GM21423 (cell line): ENCODE measurements around the gene P2RX1.
A peak's percentile ranks its signal among the peaks of the same experiment; 100 is the strongest.

ENCODE experiments used
- ATAC-seq: cut with Tn5 transposase; IDR thresholded peaks from one replicate; pipeline ENCODE4 v1.9.1; 2021; ENCODE audit warnings: mild to moderate bottlenecking, moderate library complexity; ENCODE audit not compliant: unreplicated experiment

The P2RX1 gene

DNA sequence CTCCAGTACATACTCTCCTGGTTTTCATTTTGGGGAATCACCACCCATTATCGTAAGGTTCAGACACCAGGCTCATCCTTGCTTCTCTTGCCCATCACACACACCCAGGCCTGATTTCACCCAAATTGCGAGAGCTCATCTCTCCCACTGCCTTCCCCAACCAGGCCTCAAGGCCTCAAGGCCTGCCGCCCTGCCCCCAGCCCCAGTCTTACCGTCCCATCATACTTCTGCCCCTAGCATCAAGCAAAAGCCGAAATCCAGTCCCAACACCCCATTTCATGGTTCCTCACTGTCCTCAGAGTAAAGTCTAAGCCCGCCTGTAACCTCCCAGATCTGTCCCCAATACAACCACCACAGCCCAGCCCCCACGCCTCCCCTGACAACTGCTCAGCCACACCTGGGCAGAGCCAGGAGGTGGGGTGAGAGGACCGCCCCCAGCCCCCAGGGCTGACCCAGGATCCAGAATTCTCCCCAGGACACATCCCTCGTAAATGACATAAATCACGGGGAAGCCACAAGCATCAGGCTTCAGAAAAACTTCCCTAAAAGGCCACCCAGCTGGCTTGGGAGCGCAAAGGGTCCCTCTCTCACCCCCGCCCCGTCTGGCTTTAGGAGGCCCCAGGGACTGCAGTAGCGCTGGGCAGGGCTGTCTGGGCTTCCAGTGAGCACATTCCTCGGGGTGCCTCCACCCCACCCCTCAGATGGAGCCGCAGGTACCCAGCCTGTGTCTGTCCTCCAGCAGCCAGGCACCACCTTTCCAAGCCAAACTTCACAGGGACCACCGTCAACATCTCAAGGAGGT, 9.6 kb upstream of the P2RX1 start:
- no peak for ATAC-seq

DNA sequence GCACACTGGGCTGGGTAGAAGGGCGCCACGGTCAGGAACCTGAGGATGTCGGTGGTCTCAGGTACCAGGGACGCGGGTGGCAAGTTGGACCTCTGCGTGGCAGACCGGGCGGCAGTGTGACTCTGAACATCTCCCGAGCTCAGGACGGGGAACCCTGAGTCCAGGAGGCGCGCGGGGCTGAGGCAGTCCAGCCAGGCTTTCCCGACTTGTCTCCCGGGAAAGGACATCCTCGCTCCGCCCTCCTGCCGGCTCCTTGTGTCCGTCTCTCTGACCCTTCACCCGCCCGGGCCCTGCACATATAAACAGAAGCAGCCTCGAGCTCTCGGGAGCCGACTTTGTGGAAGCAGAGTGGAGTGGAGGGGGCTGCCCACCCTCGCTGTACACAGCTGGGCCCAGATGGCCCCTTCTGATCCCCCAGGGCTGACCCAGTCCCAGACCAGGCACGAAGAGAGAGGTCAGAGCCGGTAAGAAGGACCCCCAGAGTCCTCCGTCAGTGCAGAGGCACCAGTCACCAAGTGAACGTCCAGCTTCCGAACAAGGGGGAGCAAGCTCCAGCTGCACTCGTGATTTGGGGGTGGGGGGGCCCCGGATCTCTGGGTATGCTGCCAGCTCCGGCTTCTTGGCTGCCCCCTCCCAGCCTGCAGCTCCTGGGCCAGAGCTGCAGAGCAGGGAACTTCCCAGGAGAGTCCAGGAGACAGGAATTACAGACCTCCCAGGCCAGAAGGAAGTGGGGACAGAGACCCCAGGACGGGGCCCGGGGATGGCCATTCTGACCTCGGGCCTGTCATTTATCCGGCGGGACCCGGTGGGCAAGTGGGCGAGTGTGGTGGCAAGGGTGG, 8.5 kb upstream of the P2RX1 start:
- ATAC-seq = no peak

DNA sequence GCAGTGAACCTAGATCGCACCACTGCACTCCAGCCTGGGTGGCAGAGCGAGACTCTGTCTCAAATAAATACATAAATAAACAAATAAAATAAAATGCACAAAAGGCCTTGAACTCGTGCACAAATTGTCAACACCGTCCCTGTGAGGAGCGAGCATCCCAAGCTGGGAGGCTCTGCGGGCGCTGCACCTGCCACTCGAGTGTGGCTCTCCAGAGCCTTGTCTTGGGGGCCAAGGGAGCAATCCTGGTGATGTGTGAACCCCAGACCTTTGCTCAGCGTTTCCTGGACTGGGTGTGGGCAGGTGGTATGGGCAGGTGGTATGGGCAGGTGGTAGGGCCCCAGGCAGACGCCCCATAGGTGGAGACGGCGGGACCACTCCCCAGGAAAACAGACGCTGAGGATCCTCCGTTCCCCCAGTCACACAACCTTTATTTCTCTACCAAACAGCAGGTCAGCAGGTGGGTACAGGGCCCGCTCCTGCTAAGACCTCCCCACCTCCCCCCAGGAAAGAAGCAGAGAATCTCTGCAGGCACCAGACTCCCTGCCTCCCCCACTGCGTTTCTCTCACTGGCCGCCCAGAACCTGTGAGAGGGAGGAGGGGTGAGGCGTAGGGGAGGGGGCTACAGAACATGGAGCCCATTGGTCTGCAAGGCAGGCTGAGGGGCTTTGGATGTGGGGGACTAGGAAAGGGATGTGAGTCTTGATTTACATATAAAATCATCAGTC, 7.4 kb upstream of the P2RX1 start:
- no peak for ATAC-seq

DNA sequence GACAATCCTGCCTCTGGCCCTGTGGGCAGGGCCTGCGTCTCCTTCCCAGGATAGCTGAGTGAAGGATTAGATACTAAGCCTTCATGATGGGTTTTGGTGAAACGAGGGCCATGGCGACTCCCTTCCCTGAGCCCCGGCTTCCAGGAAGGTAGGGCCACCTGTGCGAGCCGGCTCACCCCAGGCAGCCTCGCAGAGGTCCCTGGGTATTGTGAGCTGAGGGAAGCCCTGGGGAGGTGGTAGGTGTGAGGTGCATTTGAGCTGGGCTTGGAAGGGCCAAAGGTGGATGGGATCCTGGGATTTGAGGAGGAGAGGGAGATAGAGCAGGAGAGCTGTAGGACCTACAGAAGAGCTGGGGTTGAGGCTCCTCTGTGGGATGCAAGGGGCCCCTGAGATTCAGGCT, 6.5 kb upstream of the P2RX1 start:
- ATAC-seq = no peak

DNA sequence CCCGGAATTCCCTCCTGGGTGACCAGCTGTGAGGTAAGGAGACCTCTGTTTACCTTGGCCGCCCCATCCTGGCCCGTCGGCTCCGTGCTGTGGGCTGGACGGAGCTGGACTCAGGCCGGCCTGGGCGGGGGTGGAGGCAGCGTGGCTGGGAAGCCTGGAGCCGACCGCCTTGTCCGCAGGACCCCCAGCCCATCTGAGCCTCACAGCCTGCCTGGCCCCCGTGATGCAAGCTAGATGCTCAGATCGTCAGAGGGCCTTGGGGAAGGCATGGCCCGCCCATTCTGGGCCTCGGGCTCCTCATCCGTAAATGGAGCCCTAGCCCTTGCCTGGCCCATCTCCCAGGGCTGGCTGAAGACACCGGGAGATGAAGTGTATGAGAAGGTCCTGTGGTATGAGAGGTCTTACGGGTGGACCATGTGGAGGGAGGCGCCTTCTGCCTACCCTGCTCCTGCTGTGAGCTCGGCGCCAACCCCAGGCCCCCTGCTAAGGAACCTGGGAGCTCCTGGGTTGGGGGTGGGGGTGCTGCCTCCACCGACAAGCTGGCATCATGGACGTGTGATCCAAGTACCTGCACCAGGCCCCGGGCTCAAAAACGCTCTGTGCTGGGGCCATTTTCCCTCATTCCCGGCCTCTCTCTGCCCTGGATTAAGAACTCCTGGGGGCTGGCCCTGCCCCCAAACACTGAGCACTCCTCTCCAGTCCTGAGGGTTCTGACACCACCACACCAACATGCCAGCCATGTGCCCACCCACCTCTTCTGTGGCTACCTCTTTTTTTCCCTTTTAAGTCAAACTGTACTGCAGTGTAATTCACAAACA, 5.4 kb upstream of the P2RX1 start:
- ATAC-seq = no peak

DNA sequence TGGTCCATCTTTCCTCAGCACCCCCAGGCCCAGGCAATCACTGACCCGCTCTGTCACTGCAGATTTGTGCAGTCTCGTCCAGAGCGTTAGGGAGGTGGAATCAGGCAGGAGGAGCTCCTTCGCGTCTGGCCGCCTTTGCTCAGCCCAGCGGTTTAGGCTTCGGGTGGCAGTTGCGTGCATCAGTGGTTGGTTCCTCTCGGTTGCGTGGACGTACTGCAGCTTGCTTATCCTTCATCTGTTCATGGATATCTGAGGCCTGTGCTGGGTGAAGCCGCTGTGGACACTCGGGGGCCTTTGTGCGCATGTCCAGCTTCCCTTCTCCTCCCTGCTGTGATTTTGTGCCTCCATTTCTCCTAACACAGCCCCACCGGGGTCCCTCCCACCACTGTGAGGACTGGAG, 4.7 kb upstream of the P2RX1 start:
- ATAC-seq = no peak

DNA sequence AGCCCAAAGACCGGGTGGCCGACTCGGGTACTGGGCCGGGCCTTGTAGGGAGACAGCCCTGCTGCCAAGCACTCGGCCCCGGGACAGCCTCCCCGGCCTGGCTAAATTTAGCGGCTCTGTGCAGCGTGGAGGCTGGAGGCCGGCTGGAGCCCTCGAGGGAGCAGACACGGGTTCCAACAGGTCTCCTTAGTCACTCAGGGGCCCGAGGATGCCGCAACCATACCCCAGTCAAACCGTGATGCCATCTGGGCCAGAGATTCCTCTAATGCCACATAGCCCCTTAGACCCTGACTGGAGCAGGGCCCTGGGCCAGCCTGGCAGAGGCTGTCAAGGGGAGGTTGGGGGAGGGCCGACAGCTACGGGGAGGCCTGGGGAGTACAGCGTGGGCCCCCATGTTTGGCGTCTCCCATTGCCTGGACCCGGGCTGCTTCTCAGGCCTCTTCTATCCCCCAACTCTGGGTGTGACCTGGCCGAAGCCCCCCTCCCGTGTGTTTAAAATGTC, 2.9 kb upstream of the P2RX1 start:
- no peak for ATAC-seq

DNA sequence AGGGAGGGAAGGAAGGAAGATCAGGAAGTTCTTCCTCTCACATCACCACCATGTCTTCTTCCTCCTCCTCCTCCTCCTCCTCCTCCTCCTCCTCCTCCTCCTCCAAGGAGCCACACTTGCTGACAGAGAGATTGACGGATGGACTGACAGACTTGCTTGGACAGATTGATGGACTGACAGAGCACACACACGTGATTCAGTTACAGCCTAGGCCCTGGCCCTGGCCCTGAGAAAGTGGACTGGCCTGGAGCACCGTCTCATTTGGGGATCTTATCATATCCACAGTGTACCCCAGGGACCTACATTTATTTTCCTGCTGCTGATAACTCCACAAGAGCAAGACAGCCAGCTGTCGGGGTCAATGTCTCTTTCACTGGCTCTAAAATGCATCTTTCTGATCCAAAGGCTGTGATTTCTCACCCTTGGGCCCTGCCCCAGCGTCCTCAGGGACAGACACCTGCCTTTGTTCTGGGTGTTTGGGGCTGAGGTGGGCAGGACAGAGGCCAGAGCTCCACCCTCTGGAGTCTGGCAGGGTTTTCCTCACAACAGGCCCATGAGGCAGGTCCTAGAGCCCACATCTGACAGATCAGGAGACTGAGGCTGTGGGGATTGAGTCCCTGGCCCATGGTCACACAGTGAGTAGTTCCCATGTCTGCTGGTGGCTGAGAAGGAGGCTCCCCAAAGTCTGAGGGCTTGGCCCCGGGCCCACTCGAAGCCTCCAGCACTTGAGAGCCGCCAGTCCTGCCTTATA, 2.3 kb upstream of the P2RX1 start:
- no peak for ATAC-seq

DNA sequence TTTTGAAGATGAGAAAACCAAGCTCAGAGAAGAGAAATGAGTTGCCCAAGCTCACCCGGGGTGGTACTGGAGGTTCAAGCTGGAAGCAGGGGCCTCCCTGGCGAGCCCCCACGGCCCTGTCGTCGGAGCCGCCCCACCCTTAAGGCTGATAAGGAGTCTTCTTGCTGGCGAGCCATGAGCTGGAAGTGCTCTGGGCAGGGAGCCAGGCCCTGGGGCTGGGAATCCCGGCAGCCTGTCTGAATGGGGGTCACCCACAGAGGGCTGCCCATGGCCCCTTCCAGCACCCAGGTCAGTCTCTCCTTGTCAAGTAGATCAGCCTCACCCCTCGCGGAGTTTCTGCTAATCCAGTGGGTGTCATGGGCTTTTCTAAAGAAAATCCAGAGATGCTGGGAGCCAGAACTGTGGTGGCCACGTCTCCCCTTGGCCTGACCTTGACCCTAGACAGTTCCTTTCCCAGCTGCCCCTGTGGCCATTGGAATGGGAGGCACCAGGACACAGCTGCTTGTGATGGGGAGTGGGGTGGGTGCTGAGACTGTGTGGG, 1.2 kb upstream of the P2RX1 start:
- ATAC-seq = no peak

DNA sequence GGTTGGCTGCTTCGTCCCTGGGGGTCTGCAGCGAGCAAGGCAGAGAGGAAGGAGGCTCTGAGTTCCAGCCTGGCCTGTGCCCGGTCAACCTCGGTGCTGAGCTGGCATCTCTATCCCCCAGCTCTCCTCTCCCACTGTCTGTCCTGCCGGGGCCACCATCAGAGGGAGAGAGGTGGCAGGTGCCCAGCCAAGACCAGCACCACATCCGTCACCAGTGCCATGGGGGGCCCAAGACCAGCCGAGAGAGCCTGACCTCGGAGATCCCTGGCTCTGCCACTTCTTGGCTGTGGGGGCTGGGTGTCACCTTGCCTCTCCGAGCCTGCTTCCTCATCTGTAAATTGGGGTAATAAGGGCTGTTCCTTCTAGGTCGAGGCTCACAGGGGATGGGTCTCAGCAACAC, 560 bp upstream of the P2RX1 start:
- no peak for ATAC-seq

DNA sequence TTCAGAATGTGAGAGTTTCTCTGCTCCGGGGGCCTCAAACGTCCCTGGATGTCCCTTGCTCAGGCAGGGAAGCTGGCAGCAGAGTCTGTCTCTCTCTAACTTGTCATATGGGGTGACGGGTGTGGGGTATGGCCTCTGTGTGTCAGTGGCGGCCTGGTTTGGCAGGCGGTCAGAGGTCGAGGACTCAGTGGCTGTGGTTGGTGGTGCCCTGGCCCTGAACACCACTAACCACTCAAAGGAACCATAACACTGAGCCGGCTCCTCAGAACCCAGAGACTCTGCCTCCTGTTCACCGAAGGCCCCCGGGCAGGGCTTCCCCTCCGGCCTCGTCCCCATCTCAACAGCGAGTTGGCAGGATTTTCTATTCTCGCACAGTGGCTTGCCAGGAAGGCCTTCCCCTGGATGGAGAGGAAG, 677 bp downstream of the P2RX1 start:
- no peak for ATAC-seq

DNA sequence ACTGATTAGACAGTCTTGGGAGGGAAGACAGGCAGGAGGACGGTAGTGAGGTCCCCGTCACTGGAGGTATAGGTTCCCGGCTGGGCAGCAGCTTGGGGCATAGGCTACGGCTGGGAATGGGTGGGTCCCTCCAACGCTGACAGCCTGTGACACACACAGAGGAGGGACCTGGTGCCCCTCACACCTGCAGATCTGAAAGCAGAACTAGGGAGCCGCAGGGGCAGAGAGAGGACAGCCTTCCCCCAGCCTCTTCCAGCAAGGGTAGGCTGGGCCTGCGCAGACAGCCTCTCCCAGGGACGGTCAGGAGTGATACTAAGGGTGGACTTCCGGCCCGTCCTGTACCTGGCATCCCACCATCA, 2.0 kb downstream of the P2RX1 start:
- no peak for ATAC-seq

DNA sequence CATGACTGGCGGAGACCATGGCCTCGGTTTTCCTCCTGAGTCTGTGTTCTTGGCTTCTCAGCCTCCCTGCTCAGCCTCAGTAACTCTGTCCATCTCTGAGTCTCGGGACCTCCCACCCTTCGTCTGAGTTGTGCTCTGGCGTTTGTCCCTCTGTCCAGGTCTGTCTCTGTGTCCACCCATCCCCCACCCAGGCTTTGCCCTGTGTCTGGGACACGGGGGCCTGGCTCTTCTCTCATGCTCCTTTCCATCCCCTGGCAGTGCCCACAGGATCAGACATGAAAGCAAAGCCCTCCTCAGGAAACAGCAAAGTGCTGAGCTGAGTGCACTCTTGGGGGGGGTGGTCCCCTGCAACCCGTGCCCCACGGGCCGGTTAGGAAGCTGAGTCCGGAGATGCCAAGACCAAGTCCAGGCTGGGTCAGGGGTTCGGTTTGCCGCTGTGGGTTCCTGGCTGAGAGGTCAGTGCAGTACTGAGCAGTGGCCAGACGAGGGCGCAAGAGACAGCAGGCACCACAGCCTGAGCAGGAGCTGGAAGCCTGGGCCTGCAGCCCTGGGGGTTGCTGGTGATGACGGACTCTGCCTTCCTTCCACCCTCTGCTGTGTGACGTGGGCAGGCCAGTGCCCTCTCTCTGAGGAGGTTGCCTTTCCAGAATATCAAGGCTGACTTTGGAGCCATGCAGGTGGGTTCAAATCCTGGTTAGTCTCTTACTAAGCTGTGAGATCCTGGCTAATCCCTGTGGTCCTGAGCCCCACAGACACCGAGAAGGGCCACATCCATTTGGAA, 2.5 kb downstream of the P2RX1 start:
- ATAC-seq = peak; percentile 33

DNA sequence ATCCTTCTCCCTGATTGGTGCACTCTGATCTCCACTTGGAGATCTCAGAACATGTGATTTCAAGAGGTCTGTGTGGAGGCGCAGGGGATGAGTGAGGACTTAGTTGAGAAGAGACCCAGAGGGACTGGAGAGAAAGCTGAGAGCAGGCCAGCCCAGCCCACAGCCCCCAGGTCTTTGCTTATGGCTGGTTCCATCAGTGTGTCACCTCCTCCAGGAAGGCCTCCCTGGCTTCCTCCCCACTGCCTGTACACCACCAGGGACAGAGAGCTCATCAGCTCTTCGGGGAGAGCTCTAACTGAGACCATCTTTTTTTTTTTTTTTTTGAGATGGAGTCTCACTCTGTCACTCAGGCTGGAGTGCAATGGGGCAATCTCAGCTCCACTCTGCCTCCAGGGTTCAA, 3.4 kb downstream of the P2RX1 start:
- ATAC-seq = no peak

DNA sequence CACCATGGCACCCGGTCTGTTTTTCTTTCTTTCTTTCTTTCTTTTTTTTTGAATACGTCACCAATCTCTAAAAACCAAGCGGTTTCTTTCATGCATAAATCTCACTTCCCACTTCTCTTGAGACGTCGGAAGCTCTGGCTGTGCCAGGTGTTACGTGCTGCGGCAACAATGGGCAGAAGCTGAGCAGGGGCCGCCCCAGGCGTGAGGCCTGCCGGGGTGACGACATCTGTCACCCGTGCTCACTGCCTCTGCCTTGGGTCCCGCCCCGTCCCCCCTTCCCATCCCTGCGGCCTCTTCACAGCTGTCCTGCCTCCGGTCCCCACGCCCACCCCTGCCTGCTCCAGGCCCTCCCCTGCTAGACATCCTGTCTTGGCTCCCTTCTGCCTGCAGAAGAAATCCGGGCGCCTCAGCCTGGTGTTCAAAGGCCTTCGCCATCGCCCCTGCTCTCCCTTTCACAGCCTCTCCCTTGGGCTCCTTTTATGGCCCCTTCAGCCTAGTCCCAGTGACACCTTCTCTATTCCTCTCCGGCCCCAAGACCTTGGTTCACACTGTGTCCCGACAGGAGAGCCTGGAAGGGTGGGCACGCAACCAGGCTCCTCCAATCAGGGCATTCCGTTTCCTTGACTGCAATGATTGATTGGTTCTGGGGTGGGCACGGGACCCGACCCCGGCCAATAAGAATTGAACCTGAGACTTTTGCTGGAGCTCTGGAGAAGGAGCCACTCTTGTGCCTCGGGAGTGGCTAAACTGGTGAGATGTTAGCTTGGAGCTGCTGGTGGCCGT, 4.8 kb downstream of the P2RX1 start:
- peak; percentile 65 for ATAC-seq

DNA sequence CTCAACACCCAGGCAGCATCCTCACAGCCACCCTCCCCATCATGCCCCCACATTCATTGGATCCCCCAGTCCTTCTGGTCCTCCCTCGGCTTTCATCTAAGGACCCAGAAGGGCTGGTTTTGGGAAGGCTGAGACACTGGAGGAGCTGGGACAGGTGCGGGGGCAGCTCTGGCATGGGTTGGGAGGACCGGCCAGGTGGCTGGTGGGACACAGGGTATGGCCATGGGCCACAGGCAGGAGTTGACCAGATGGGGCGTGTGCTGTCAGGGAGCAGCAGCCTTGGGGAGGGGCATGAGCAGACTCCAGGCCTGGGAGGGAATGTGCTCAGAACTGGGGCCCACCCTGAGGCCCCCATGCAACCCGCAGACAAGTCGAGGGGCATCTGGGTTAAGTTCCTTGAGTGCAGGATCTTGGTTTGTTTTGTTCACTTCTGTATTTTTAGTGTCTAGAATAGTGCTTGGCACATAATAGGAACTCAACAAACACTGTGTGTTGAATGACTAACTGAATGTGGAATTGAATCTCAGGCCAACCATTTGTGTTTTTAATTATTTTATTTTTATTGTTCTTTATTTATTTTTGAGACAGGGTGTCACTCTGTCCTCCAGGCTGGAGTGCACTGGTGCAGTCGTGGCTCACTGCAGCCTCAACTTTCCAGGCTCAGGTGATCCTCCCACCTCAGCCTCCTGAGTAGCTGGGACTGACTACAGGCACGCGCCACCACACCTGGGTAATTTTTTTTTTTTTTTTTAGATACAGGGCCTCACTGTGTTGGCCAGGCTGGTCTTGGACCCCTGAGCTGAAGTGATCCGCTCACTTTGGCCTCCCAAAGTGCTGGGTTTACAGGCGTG, 5.6 kb downstream of the P2RX1 start:
- ATAC-seq = no peak

DNA sequence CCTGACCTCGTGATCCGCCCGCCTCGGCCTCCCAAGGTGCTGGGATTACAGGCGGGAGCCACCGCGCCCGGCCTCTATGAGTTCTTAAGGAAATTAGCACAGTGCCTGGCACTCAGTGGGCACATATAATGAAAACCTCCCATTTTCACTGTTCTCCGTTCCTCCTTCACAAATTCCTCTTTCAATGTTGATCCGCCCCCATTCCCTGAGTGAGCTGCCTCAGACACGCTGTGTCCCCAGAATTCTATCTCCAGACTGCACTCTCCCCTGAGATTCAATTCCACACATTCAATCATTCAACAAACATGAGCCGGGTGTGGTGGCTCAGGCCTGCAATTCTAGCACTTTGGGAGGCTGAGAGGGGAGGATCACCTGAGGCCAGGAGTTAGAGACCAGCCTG, 7.0 kb downstream of the P2RX1 start:
- no peak for ATAC-seq
